GM18858 (cell line): ENCODE measurements around the gene ZNF420.

Source experiments
- ATAC-seq: cut with Tn5 transposase; IDR thresholded peaks from one replicate; pipeline ENCODE4 v1.9.1; 2021; ENCODE audit not compliant: unreplicated experiment

Gene ZNF420

GRCh38 chr19:37136111-37136510 lies 57.9 kb downstream of the ZNF420 start:
- no peak for ATAC-seq

GRCh38 chr19:37148214-37148613 lies 70.0 kb downstream of the ZNF420 start:
- ATAC-seq = no peak

- no peak for ATAC-seq
Observed at GRCh38 chr19:37160153-37160552, 81.9 kb downstream of the ZNF420 start.

- no peak for ATAC-seq
Observed at GRCh38 chr19:37165635-37166034, 87.4 kb downstream of the ZNF420 start.

- ATAC-seq = peak; percentile 87
Observed at GRCh38 chr19:37172368-37173366, 94.4 kb downstream of the ZNF420 start, which contains the start of gene ZNF585A. Gene ZNF585A, minus strand, starts transcription at chr19:37172695. Its CDS starts 2,785 bp downstream, at chr19:37169910.
